Measurements from ENCODE around the gene ATAD1.

DNA sequence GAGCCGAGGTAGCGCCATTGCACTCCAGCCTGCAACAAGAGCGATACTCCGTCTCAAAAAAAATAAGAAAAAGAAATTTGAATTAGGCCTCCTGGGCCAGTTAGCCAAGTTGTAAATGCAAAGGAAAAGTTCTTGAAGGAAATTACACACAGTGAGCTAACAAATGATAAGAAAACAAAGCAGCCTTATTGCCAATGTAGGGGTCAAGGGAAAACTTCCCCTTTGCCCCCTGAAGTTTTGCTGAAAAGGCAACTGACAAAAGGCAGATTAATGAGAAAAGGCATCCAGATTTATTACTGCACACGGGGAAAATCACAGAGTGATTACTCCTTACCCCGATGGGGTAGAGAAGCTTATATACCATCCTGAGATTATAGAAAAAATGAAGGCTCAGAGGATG is 88.1 kb downstream of the ATAD1 start:
- TF ChIP-seq POLR2A (IDR thresholded peaks at IDR 0.05; ENCODE audit: low read length) (no peak), GATA1 (IDR thresholded peaks at IDR 0.05; ENCODE audit: low read depth, low read length) (no peak)
